HG02973 (cell line): Measurements from ENCODE around the gene MAMDC2.
A peak's percentile ranks its signal among the peaks of the same experiment; 100 is the strongest.

Source experiments
- ATAC-seq: cut with Tn5 transposase; IDR thresholded peaks from one replicate; pipeline ENCODE4 v1.9.1; 2021; ENCODE audit warnings: moderate library complexity; ENCODE audit not compliant: unreplicated experiment

The MAMDC2 gene

GRCh38 chr9:70257991-70258691, 214.5 kb downstream of the MAMDC2 start:
- ATAC-seq, result peak; percentile 39

GRCh38 chr9:70258692-70259511, 215.3 kb downstream of the MAMDC2 start, which contains the start of gene SMC5:
TSS of gene SMC5 (plus strand) at chr9:70258978. CDS start at chr9:70259079, 101 bp downstream.
- peak; percentile 84 for ATAC-seq

DNA sequence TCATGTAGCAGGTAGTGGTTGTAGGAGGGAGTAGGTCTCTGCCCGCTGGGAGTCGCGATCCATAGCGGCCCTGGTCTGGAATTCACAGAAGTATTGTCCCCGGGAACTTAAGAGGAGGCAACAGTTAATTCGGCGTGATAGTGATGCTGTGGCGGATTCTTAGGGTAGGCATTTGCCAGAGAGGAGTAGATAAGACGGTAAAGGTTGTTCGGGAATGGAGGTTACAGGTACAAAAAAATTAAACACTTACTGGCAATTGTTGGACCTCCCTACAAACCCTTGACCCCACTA, 215.8 kb downstream of the MAMDC2 start:
- no peak for ATAC-seq

GRCh38 chr9:70260007-70260443, 216.4 kb downstream of the MAMDC2 start:
- no peak for ATAC-seq

DNA sequence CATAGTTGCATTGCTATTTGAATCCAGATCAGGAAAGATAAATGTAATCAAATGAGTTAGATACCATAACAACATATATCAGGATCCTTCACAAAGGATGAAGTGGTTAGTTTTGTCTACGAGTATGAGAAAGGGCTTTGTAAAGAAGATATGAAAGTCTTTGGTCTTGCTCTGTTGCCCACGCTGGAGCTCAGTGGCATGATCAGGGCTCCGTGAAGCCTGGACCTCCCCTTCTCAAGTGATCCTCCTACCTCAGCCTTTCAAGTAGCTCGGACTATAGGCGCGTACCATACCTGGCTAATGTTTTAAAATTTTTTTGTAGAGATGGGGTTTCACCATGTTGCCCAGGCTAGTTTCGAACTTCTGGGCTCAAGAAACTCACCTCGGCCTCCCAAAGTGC, 217.0 kb downstream of the MAMDC2 start:
- ATAC-seq, result no peak

- ATAC-seq, result no peak
Measured at GRCh38 chr9:70261131-70261870, 217.7 kb downstream of the MAMDC2 start.

DNA sequence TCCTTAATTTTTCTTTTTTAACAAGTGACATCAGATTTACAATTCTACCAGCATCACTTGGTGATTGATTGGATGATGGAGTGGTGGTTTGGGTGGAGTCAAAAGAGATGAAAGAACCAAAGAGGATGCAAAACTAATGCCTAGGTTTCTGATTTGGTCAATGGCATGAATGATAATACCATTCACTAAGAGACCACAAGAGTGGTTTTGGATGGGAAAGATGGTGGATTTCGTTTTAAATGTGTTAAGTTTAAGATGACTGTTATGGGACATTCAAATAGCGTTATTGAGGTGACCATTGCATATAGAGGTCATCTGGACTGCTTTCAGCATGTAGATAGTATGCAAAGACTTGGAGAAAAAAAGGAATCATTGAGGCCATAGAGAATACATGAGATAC, 218.7 kb downstream of the MAMDC2 start:
- no peak for ATAC-seq

- no peak for ATAC-seq
Measured at GRCh38 chr9:70262948-70263347, 219.3 kb downstream of the MAMDC2 start.

DNA sequence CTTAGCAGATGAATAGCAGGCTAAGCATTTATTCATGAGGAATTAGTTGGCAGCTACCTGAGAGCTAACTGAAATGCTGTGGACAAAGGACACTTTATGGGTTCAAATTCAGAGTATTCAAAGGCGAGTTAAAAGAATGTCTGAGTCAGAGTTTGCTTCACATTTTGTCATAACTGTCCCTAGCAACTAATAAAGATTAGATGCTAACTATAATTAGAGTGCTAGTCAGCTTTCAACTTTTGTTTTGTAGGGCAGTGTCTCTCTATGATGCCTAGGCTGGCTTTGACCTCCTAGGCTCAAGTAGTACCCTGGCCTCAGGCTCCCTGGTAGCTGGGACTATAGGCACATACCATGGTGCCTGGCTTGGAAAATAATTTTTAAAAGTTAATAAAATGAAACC, 219.8 kb downstream of the MAMDC2 start:
- no peak for ATAC-seq
